ENCODE data around the gene NARS2.
"Not testable (repeated sequence)": the region's sequence is repeated elsewhere in the genome, so short reads cannot be mapped to it uniquely, and the experiment has no call there.

The NARS2 gene, protein sequence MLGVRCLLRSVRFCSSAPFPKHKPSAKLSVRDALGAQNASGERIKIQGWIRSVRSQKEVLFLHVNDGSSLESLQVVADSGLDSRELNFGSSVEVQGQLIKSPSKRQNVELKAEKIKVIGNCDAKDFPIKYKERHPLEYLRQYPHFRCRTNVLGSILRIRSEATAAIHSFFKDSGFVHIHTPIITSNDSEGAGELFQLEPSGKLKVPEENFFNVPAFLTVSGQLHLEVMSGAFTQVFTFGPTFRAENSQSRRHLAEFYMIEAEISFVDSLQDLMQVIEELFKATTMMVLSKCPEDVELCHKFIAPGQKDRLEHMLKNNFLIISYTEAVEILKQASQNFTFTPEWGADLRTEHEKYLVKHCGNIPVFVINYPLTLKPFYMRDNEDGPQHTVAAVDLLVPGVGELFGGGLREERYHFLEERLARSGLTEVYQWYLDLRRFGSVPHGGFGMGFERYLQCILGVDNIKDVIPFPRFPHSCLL

DNA sequence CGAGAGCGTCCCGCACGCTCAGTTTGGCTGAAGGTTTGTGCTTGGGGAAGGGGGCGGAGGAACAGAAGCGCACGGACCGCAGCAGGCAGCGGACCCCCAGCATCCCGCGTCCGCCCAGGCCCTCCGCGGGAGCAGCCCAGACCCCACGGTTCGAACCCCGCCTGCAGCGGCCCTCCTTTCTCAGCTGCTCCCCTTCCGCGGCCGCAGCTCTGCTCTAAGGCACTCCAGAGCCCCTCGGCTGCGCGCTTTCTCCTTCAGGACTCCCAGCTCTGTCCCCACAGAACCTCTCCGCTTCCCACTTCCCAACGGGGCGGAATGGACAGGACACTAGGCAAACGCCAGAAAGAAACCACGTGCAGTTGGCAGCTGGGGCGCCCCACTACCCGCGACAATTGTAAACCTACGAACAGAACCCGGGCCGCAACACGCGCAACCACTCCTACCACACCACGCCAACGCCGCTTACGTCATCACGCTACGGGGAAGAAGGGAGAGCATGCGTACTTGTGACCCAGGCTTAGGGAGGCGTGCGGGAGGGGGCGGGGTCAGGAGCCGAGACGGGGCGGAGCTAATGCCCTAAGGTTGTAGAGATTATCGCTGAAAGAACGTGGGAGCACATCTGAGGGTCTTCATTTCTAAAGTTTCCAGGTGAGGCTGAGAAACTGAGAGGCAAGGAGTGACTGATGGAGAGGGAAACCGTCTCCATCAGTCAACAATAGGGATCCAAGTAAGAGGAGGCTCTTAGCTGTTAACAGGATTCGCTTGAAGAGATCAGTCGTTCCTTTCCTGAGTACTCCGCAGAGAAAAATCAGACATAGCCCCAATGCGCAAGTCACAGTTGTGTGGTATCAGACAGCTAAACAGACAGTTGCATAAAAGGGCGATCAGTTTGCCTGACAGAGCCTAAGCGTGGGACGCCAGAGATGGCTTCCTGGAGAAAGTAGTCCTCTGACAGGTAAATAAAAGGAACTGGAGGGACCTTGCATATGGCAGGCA lies at the start of gene NARS2:
Gene NARS2, minus strand, starts transcription at position 479 of the 996 bp plus-strand sequence. Its CDS starts 376 bp downstream, at position 103.
- peak; percentile 84 for DNase-seq

DNA sequence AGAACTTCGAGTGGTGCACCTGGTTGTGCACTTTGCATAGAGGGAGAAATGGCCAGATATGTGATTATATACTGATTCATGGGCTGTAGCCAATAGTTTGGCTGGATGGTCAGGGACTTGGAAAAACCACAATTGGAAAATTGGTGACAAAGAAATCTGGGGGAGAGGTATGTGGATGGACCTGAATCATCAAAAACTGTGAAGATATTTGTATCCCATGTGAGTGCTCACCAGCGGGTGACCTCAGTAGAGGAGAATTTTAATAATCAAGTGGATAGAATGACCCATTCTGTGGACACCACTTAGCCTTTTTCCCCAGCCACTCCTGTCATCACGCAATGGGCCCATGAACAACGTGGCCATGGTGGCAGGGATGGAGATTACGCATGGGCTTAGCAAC lies 48.0 kb upstream of the NARS2 start:
- DNase-seq = no peak

DNA sequence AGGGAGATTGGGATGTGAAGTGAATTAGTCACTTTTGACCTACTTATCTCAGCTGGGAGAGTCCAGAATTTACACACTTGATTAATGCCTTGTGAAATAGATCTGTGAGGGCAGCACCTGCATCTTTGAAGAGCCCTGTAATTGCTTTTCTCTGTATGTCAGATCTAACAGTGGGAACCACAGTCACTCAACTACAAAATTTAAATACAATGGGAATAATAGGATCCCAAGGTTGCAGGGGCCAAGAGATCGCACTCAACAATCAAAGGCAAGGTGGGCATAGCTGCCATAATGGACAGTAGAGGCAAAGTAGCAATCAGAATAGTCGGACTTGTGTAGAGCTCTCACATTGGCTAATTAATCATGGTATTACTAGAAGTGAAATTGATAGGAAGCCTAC lies 45.5 kb upstream of the NARS2 start:
- DNase-seq = no peak

DNA sequence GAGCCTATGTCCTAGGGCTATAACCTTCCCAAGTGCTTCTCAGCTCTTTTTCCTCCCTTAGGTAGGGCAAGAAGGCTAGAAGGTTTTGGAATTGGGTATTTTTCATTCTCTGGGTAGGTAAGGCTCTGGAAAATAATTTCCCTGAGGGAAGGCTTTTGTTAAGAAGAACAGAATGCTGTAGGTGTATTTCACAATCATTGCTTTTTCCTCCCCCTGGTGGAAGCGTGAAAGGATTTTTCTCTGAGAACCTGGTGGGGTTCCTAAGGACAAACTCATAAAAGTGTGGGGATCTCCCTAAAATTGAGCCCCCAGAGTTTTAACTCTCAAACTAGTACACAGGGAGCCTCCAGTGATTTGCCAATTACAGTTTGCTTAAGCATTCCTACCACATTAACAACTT lies 41.1 kb upstream of the NARS2 start:
- DNase-seq = no peak

DNA sequence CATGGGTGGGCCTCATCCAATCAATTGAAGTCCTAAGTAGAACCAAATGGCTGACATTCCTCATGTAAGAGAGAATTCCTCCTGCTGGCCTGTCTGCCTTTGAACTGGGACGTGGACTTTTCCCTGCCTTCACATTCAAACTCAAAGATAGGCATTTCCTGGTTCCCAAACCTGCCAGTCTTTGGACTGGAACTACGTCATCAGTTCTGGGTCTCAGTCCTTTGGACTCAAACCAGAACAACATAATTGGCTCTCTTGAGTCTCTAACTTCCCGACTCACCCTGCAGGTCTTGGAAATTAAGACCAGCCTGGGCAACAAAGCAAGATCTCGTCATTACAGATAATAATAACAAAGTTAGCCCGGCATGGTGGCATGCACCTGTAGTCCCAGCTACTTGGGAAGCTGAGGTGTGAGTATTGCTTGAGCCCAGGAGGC lies 38.7 kb upstream of the NARS2 start:
- DNase-seq = no peak

DNA sequence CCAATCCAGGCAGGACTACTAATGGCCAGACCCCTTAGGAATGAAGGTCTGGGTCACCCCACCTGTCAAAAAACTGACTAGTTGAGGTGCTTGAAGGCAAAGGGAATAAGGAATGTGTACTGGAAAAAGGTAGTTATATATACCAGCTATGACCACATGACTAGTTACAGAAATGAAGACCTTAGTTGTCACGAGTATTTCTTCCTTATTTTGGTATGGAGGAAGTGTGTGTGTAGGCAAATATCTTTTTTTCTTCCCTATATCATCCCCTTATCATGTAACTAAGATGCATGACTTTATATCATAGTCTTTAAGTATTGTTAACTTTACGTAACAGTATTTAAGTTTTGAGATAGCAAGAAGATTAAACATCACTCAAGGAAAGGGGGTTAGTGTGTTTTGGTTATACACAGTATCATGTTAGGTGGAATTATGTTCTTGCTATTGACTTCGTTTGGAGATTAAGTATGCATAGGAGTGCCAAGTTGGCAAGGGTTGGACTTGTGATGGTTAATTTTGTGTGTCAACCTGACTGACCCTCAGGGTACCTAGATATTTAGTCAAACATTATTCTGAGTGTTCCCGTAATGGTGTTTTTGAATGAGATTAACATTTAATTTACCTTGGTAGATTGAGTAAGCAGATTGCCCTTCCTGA lies 38.2 kb upstream of the NARS2 start:
- no peak for DNase-seq

DNA sequence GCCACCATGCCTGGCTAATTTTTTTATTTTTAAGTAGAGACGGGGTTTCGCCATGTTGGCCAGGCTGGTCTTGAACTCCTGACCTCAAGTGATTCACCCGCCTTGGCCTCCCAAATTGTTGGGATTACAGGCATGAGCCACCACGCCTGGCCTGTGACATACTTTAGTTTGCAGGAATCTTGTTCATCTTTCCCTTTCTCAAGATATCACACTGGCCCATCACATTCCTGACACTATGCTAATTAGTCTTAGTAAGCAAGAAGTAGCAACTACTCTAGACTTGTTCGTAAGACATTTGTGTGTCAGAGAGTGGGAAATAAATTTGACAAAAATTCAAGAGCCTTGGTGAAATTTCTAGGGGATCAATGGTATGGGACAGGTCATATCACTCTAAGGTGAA lies 34.7 kb upstream of the NARS2 start:
- not testable (repeated sequence) for DNase-seq

DNA sequence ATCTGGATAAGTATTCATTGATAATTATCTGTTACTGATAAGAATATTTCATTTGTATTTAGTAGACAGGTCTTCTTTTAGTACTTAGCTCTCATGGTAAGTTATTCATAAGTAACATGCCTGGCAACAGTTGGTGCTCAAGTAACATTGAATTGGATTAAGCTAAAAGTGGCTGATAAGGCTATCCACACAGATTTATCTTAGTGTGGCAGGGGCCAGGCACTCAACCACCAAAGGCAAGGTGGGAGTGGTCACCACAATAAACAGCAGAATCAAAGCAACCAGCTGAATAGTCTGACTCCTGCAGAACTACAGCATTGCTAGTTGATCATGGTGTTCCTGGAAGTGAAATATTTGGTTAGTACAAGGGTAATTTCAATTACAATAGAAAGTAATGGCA lies 33.0 kb upstream of the NARS2 start:
- DNase-seq = no peak

DNA sequence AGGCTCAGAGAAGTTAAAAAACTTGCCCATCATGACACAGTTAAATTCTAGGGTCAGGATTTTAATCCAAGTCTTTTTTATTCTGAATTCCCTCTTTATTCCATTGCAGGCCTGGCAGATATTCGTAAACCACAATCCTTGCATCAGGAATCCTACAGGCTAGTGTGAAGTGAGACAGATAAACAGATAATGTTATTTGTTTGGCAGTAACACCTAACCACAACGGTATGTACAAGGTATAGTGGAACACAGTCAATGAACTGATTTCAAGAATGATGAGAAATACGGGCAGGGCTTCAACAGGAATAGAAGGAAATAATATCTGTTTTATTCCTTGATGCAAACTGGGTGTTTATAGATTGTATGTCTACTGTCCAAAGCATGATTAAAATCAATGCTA lies 32.0 kb upstream of the NARS2 start:
- DNase-seq = no peak

DNA sequence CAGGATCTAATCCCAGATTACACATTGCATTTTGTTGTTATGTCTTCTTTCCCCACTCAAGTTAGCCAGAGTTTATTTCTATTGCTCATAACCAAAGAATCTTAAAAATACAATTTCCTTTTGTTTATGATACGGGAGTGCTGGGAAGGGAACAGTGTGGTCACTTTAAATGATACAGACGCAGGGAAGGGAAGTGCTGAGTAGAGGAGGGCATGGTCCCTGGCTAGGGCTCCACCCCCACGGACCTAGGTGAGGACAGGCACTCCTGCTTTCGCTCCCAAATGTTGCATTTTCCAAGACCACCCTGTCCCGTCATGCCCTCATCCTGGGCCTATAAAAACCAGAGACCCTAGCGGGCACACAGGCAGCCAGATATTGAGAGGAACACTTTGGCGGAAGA lies 30.6 kb upstream of the NARS2 start:
- no peak for DNase-seq

DNA sequence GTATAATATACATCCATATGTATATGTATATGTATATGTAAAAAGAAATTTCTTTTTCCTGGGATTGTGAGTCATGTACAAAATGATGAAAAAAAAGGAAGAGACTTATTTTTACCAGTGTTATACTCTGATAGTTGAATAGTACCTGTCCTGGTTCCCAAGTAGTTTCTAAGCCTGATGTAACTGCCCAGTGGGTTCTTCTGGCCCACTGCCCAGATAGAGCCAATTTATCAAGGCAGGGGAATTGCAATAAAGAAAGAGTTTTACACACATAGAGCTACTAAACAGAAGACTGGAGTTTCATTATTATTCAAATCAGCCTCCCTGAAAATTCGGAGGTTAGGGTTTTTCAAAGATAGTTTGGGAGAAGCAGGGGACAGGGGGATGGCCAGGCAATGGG lies 29.1 kb upstream of the NARS2 start:
- DNase-seq = no peak

DNA sequence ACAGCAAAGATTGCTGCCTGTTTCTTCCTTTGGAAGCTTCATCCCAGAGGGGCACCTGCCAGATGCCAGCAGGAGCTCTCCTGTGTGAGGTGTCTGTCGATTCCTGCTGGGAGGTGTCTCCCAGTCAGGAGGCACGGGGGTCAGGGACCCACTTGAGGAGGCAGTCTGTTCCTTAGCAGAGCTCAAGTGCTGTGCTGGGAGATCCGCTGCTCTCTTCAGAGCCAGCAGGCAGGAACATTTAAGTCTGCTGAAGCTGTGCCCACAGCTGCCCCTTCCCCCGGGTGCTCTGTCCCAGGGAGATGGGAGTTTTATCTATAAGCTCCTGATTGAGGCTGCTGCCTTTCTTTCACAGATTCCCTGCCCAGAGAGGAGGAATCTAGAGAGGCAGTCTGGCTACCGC lies 28.1 kb upstream of the NARS2 start:
- DNase-seq = not testable (repeated sequence)

DNA sequence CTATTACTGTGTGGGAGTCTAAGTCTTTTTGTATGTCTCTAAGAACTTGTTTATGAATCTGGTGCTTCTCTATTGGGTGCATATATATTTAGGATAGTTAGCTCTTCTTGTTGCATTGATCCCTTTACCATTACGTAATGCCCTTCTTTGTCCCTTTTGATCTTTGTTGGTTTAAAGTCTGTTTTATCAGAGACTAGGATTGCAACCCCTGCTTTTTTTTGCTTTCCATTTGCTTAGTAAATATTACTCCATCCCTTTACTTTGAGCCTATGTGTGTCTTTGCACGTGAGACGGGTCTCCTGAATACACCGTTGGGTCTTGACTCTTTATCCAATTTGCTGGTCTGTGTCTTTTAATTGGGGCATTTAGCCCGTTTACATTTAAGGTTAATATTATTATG lies 26.4 kb upstream of the NARS2 start:
- DNase-seq = not testable (repeated sequence)

DNA sequence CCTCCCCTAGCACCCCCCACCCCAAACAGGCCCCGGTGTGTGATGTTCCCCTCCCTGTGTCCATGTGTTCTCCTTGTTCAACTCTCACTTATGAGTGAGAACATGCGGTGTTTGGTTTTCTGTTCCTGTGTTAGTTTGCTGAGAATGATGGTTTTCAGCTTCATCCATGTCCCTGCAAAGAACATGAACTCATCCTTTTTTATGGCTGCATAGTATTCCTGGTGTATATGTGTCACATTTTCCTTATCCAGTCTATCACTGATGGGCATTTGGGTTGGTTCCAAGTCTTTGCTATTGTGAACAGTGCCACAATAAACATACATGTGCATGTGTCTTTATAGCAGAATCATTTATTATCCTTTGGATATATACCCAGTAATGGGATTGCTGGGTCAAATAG lies 22.9 kb upstream of the NARS2 start:
- DNase-seq = not testable (repeated sequence)

DNA sequence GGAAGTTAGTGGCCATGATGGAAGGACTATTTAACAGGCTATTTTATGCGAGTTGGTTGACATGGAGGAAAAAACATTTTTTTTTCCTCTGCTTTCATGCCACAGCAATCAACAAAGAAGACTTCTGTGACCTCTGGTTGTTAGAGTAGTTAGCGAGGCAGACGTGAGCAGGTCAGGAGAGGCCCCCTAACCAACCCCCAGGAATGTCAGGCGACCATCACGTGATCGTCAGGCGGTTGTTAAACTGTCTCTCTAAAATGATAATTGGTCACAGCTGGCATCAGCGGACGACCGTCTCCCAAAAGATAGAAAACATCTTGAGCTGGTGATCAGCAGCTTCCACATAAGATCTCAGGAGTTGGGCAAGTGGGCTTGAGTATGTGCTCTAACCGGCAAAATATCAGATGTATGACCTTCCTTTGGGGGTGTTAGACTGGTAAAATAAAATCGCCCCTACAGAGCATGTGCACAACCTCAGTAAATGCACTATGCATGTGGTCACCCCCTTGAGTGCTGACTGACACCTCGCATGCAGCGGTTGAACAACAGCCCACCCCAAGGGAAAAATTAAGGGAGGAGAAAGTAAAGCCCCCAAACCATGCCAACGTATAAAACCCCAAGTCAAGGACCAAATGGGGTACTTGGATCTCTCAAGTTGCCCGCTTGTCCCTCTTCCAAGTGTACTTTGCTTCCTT lies 20.9 kb upstream of the NARS2 start:
- no peak for DNase-seq

DNA sequence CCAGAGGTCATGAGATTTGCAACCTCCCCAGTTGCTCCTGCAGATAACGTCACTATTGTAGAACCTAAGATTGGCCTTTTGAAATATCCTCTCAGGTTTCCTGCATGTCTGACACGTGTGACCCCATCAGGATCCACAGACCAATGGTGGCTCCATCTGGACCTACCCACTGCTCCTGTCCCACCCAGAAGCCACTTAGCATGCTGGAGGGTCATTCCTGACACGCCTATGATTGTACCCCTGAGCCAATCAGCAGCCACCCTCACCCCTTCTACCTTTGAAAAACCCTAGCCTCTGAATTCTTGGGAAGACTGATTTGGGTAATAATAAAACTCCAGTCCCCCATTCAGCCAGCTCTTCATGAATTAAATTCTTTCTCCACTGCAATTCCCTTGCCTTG lies 20.1 kb upstream of the NARS2 start:
- DNase-seq = no peak

DNA sequence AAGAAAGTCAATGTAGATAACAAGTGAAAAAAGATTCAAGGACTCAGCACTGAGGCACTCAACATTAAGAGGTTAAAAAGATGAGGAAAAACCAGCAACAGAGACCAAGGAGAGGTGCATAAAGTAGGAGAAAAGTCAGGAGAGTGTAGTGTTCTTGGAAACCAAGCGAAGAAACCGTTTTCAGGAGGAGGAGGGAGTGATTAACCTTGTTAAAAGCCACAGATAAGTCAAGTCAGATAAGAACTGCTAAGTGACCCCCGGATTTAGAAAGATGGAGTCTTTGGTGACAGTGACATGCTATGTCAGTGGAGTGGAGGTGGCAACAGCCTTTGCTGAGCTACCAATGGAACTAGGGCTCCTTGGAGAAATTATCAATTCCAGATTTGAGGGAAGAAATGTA lies 13.9 kb upstream of the NARS2 start:
- no peak for DNase-seq

DNA sequence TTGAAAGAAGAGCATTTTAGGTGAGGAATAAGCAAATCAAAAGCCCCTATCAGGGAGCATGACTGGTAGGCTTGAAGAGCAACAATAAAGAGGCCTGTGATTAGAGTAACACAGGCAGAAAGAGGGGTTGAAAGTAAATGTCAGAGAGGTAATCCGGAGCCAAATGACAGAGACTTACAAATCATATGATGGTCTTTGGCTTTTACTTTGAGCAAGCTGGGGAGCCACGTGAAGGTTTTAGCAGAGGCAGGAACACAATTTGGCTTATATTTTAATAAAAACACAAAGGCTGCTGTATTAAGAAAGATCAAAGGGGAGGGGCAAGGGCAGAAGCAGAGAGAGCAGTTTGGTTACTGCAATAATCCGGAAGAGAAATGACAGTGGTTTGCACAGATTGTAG lies 12.8 kb upstream of the NARS2 start:
- no peak for DNase-seq

DNA sequence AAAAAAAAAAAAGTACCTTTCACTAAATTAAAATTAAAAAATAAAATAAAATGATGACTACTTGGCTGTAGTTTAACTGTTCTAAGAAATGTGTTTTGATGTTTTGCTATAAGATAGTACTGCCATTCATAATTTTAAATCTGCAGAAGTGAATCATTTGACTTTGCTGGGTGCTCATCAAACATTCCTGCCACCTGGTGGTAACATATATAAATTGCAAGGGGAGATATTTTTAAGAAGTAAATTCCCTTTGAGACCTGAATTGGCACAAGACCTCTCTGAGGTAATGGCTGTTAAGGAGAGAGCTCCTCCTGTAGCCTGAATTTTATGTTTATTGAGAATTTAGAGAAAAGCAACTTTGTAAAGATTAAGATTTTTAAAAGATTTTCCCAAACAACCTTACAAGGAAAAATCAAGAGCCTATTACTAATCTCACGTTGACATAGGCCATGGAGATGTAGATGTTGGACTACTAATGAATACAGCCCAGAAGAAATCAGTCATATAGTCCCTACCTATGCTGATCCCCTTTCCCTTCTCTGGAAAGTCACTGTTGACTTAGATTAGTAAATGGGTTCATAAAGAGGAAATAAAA lies 11.9 kb upstream of the NARS2 start:
- DNase-seq = no peak

DNA sequence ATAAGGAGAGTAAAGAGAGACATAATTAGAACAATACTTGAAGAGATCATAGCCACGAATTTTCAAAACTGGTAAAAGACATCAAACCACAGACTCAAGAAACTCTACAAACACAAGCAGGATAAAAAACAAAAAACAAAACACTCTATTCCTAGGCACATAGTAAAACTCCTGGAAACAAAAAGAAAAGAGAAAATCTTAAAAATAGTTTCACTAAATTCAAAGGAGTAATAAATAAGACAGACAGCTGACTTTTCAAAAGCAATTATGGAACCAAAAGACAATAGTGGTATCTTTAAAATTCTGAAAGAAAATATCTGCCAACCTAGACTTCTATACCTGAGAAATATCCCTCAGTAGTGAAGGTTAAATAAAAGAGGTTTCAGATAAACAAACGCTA lies 9.2 kb upstream of the NARS2 start:
- no peak for DNase-seq

DNA sequence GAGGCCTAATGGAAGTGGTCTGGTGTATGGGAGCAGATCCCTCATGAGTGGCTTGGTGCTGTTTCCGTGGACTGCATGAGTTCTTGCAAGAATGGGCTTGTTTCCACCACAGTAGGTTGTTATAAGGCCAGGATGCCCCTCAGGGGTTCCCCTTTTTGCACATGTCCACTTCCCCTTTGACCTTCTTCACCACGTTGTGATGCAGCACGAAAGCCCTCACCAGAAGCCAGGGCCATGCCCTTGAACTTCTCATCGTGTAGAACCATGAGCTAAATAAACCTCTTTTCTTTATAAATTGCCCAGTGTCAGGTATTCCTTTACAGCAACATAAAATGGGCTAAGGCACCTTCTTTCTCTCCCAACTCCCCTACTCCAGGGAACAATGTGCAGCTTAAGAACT lies 2.8 kb upstream of the NARS2 start:
- no peak for DNase-seq

DNA sequence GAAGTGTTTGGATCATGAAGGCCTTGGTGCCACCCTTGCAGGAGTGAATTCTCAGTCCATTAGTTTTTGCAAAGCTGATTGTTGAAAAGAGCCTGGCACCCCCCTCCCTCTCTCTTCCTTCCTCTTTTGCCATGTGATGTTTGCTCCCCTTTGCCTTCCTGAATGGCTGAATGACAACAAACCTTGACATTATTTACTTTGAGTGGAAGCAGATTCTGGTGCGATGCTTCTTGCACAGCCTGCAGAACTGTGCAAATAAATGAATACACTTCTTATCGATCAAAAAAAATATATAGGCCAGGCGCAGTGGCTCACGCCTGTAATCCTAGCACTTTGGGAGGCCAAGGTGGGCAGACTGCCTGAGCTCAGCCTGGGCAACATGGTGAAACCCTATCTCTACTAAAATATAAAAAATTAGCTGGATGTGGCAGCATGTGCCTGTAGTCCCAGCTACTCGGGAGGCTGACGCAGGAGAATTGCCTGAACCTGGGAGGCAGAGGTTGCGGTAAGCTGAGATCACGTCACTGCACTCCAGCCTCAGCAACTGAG lies 2.0 kb upstream of the NARS2 start:
- no peak for DNase-seq

All from NCI-H1436 treated with DMSO at 0.1 percent for 48 hours (cell line).